HCT116 (cell line): ENCODE measurements around the gene ISG20. TPM values are rescaled to one million over a fixed set of nuclear protein-coding genes. Genes with fewer than 3 reads are reported as not detected.

Experiments
- ATAC-seq: fragments of 200-7000 bp; cut with Tn5 transposase; 2 replicates; pipeline ENCODE4 v1.9.1; 2020; ENCODE audit warnings: mild to moderate bottlenecking, moderate library complexity
- BruUV-seq: library from RNA; stranded (reverse); fragments of 400-500 nt; replicated peaks from 2 replicates; lab custom pipeline; 2021; lab: Mats Ljungman, UMichigan
- CTCF ChIA-PET: fragments of 300-600 bp; sonication (Branson Sonifier 250); formaldehyde crosslinking; loops from one replicate; lab custom pipeline; 2021; ENCODE audit warnings: antibody characterized with exemption; lab: Charles Lee
- POLR2A ChIA-PET: fragments of 300-600, 350-600 bp; sonication (Branson Sonifier 250); formaldehyde crosslinking; loops from one replicate; lab custom pipeline; 2021; ENCODE audit warnings: antibody characterized with exemption; lab: Charles Lee
- RAD21 ChIA-PET, 2 experiments: fragments of 300-600 bp; sonication (Branson Sonifier 250); formaldehyde crosslinking; loops; one replicate each; lab custom pipeline; 2023; ENCODE audit warnings: low total read pairs in 2 of 2; ENCODE audit not compliant: uncharacterized antibody in 2 of 2, unreplicated experiment in 2 of 2, low non-redundant PET in 1 of 2; lab: Charles Lee
- DNase-seq: peaks from one replicate; pipeline ENCODE4 v3.0.0-alpha.2; 2010; ENCODE audit warnings: low read depth, low spot score
- H2AFZ ChIP-seq: fragments of 200-600 bp; shearing (Covaris generic), sonication (generic); 2 replicates; pipeline ENCODE4 v1.6.1; 2017; ENCODE audit warnings: low read depth, mixed run types, mixed read lengths, antibody characterized with exemption, low read length; ENCODE audit not compliant: poor library complexity, severe bottlenecking
- H3K27ac ChIP-seq: 2 replicates; pipeline ENCODE4 v1.5.1; 2012; ENCODE audit warnings: low read depth, low read length
- H3K27me3 ChIP-seq: fragments of 200-600 bp; sonication (generic); 2 replicates; pipeline ENCODE4 v1.6.1; 2016; ENCODE audit warnings: mixed run types, low read length, mixed read lengths; ENCODE audit not compliant: insufficient read depth
- H3K36me3 ChIP-seq, 2 experiments: fragments of 200-500 bp in 1 of 2; fragments of 200-600 bp in 1 of 2; sonication (Bioruptor generic) in 1 of 2; sonication (generic) in 1 of 2; 2 replicates each; pipeline versions ENCODE4 v1.5.1 to v1.6.1; 2014 to 2016; ENCODE audit warnings: low read length in 2 of 2, inconsistent platforms in 1 of 2, mixed read lengths in 1 of 2, mixed run types in 1 of 2; ENCODE audit not compliant: insufficient read depth in 2 of 2, control insufficient read depth in 1 of 2
- H3K4me1 ChIP-seq, 2 experiments: fragments of 200-600 bp in 1 of 2; sonication (generic) in 1 of 2; 2 replicates each; pipeline versions ENCODE4 v1.5.1 to v1.6.1; 2012 to 2017; ENCODE audit warnings: low read length in 2 of 2, inconsistent platforms in 1 of 2, mild to moderate bottlenecking in 1 of 2, mixed read lengths in 1 of 2, mixed run types in 1 of 2, moderate library complexity in 1 of 2; ENCODE audit not compliant: insufficient read depth in 2 of 2, control insufficient read depth in 1 of 2
- H3K4me2 ChIP-seq: fragments of 200-600 bp; sonication (generic); 2 replicates; pipeline ENCODE4 v1.6.1; 2017; ENCODE audit warnings: mixed run types, low read length, mixed read lengths
- H3K4me3 ChIP-seq, 2 experiments: fragments of 200-600 bp in 1 of 2; sonication (generic) in 1 of 2; replicated peaks in 1 of 2; 2 replicates each; pipeline ENCODE4 v1.5.1; 2011 to 2016; ENCODE audit warnings: low read length in 2 of 2, control low read depth in 1 of 2, low read depth in 1 of 2, mild to moderate bottlenecking in 1 of 2, mixed read lengths in 1 of 2, mixed run types in 1 of 2
- H3K79me2 ChIP-seq: fragments of 200-600 bp; sonication (generic); 2 replicates; pipeline ENCODE4 v1.6.1; 2017; ENCODE audit warnings: mild to moderate bottlenecking, mixed run types, low read length, moderate library complexity, mixed read lengths; ENCODE audit not compliant: insufficient read depth
- H3K9ac ChIP-seq: fragments of 200-600 bp; sonication (generic); 2 replicates; pipeline ENCODE4 v1.6.1; 2016; ENCODE audit warnings: low read length, mixed read lengths
- H3K9me2 ChIP-seq: fragments of 200-600 bp; sonication (generic), shearing (Covaris generic); 2 replicates; pipeline ENCODE4 v1.6.1; 2017; ENCODE audit warnings: mixed run types, mild to moderate bottlenecking, moderate library complexity; ENCODE audit not compliant: insufficient read depth
- H3K9me3 ChIP-seq, 2 experiments: fragments of 200-500 bp in 1 of 2; fragments of 200-600 bp in 1 of 2; sonication (Bioruptor generic) in 1 of 2; sonication (generic) in 1 of 2; 2 replicates each; pipeline ENCODE4 v1.6.1; 2014 to 2017; ENCODE audit warnings: low read length in 2 of 2, mixed read lengths in 2 of 2, inconsistent platforms in 1 of 2, low read depth in 1 of 2, mild to moderate bottlenecking in 1 of 2, mixed run types in 1 of 2, moderate library complexity in 1 of 2; ENCODE audit not compliant: control insufficient read depth in 1 of 2, insufficient read depth in 1 of 2
- H4K20me1 ChIP-seq: fragments of 200-600 bp; sonication (generic), shearing (Covaris generic); 2 replicates; pipeline ENCODE4 v1.6.1; 2017; ENCODE audit warnings: mixed run types, mild to moderate bottlenecking, moderate library complexity; ENCODE audit not compliant: insufficient read depth
- ATF3 ChIP-seq: IDR thresholded peaks from 2 replicates; pipeline ENCODE4 v1.6.1; 2012
- CEBPB ChIP-seq: IDR thresholded peaks from 2 replicates; pipeline ENCODE4 v1.6.1; 2012; ENCODE audit warnings: low read depth
- CTCF ChIP-seq, 3 experiments: fragments of 200-600 bp in 1 of 3; sonication (generic) in 1 of 3; IDR thresholded peaks in 2 of 3; conservative IDR thresholded peaks in 1 of 3; 2 replicates each; pipeline ENCODE4 v1.5.1; 2012 to 2017; ENCODE audit warnings: low read depth in 2 of 3, low read length in 2 of 3, antibody characterized with exemption in 1 of 3, borderline replicate concordance in 1 of 3, control low read depth in 1 of 3, mild to moderate bottlenecking in 1 of 3, mixed read lengths in 1 of 3, mixed run types in 1 of 3, moderate library complexity in 1 of 3; ENCODE audit not compliant: insufficient read depth in 1 of 3
- ELF1 ChIP-seq: IDR thresholded peaks from 2 replicates; pipeline ENCODE4 v1.6.1; 2012; ENCODE audit warnings: low read depth, borderline replicate concordance
- EZH2 ChIP-seq: fragments of 200-600 bp; sonication (generic); IDR thresholded peaks from 2 replicates; pipeline ENCODE4 v1.6.1; 2017; ENCODE audit warnings: antibody characterized with exemption, mixed run types
- EZH2phosphoT487 ChIP-seq: fragments of 200-600 bp; IDR thresholded peaks from 2 replicates; pipeline ENCODE4 v1.6.1; 2018; ENCODE audit warnings: antibody characterized with exemption, borderline replicate concordance
- JUND ChIP-seq: IDR thresholded peaks from 2 replicates; pipeline ENCODE4 v1.6.1; 2012
- POLR2A ChIP-seq: IDR thresholded peaks from 2 replicates; pipeline ENCODE4 v1.7.0; 2011; ENCODE audit warnings: borderline replicate concordance; ENCODE audit not compliant: insufficient read depth, insufficient read length; ENCODE audit errors: extremely low read depth
- POLR2AphosphoS5 ChIP-seq: IDR thresholded peaks from 2 replicates; pipeline ENCODE4 v1.6.1; 2011; ENCODE audit warnings: mild to moderate bottlenecking, low read depth, low read length, moderate library complexity
- RAD21 ChIP-seq: IDR thresholded peaks from 2 replicates; pipeline ENCODE4 v1.6.1; 2012; ENCODE audit warnings: low read depth, mild to moderate bottlenecking
- SP1 ChIP-seq: IDR thresholded peaks from 2 replicates; pipeline ENCODE4 v1.6.1; 2012; ENCODE audit warnings: low read depth
- SRF ChIP-seq: IDR thresholded peaks from 2 replicates; pipeline ENCODE4 v1.6.1; 2012; ENCODE audit warnings: low read depth
- TCF7L2 ChIP-seq: IDR thresholded peaks from 2 replicates; pipeline ENCODE4 v1.7.0; 2011; ENCODE audit warnings: borderline replicate concordance, inconsistent platforms; ENCODE audit not compliant: insufficient read depth, insufficient read length; ENCODE audit errors: extremely low read depth
- YY1 ChIP-seq: IDR thresholded peaks from 2 replicates; pipeline ENCODE4 v1.6.1; 2011; ENCODE audit warnings: low read length, low read depth, moderate library complexity, mild to moderate bottlenecking; ENCODE audit not compliant: insufficient replicate concordance; ENCODE audit errors: extremely low read depth
- ZBTB33 ChIP-seq: IDR thresholded peaks from 2 replicates; pipeline ENCODE4 v1.6.1; 2011; ENCODE audit warnings: mild to moderate bottlenecking, low read length, moderate library complexity; ENCODE audit not compliant: insufficient replicate concordance; ENCODE audit errors: extremely low read depth
- intact Hi-C: fragments of 100-400 bp; cut with micrococcal nuclease; formaldehyde crosslinking; loops from 2 replicates; pipeline ENCODE4 v1.10.0; 2022
- total RNA-seq: library from RNA; stranded (reverse); gene quantifications from one replicate; pipeline ENCODE4 v1.2.1, GENCODE V29; 2021; ENCODE audit not compliant: unreplicated experiment

The ISG20 gene
- total RNA-seq, 1 experiment from 2014 or later: 11.0 TPM

- Histone ChIP-seq H3K27ac (no peak overlapping the region), H4K20me1 (no peaks in the 10 kb centered on the region), H2AFZ (no peak overlapping the region), H3K9me2 (no peaks in the 10 kb centered on the region), H3K27me3 (peaks cover 39% of the 10 kb centered on the region), H3K9me3 (no peaks in the 10 kb centered on the region), H3K4me3 (no peak overlapping the region), H3K4me2 (no peak overlapping the region), H3K36me3 (no peaks in the 10 kb centered on the region), H3K4me1 (no peaks in the 10 kb centered on the region), H3K79me2 (no peaks in the 10 kb centered on the region), H3K9ac (no peak overlapping the region)
- ChIA-PET POLR2A (no interaction called here), RAD21 (no interaction called here), CTCF (no interaction called here)
- TF ChIP-seq YY1: no peak
- TF ChIP-seq SP1: no peak
- TF ChIP-seq EZH2phosphoT487: no peak
- no peak for TF ChIP-seq POLR2AphosphoS5
- no peak for TF ChIP-seq ATF3
- TF ChIP-seq EZH2: no peak
- no peak for TF ChIP-seq SRF
- TF ChIP-seq CEBPB: no peak
- TF ChIP-seq TCF7L2: no peak
- no peak for TF ChIP-seq ZBTB33
- TF ChIP-seq POLR2A: no peak
- no peak for TF ChIP-seq CTCF (IDR thresholded peaks at IDR 0.05 in 2 of 3, conservative IDR thresholded peaks at IDR 0.05 in 1 of 3; ENCODE audit: borderline replicate concordance in 1 of 3, insufficient read depth in 1 of 3, low read depth in 2 of 3, low read length in 2 of 3)
- no peak for TF ChIP-seq RAD21
- no peak for TF ChIP-seq JUND
- no peak for TF ChIP-seq ELF1
- DNase-seq (no peak), ATAC-seq (no peak)
- intact Hi-C loops: no loop called here
- BruUV-seq: no TSS peak
Measured at GRCh38 chr15:88702983-88703382, 64.2 kb downstream of the ISG20 start.
